ENCODE measurements around the gene KRTAP4-6. TPM values are rescaled to one million over a fixed set of nuclear protein-coding genes. Genes with fewer than 3 reads are reported as not detected.
"Not testable (repeated sequence)": the region's sequence is repeated elsewhere in the genome, so short reads cannot be mapped to it uniquely, and the experiment has no call there.

The KRTAP4-6 gene
- polyA plus RNA-seq, 3 donors, result not detected

- H3K27ac ChIP-seq (ENCODE audit: low read depth, low read length), result no peak within 1 kb of the TSS
- 56 to 66% (median 62%) methylated on average over 2 of the region's 2 CpGs for WGBS, 3 donors
These were observed 9.3 kb upstream of the KRTAP4-6 start, which contains the start of gene KRTAP4-5 for GRCh38 chr17:41149652-41149985. TSS of gene KRTAP4-5 (minus strand) at chr17:41149825. CDS start at chr17:41149767, 58 bp downstream.

DNA sequence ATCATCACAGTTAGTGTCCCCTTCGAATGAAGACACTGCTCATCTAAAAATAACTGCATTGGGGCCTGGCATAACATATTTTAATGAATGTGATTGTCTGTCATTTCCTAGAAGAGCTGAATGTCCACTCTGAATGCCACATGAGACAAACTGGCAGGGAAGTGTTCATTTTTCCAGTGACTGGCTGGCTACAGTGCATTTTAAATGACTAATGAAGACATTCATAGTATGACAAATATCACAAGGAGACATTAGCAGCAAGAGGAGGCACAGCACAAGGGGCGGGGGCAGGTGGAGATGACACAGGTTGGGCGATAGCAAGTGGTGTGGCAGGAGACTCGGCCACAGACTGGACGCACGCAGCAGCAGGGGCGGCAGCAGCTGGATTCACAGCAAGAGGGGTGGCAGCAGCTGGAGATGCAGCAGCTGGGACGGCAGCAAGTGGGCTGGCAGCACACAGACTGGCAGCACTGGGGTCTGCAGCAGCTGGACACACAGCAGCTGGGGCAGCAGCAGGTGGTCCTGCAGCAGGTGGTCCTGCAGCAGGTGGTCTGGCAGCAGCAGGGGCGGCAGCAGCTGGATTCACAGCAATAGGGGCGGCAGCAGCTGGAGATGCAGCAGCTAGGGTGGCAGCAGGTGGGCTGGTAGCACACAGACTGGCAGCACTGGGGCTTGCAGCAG lies 8.8 kb upstream of the KRTAP4-6 start:
- H3K27ac ChIP-seq (ENCODE audit: low read depth, low read length), result not testable (repeated sequence)
- 62 to 80% (median 78%) methylated on average over 10 of the region's 10 CpGs for WGBS, 3 donors

DNA sequence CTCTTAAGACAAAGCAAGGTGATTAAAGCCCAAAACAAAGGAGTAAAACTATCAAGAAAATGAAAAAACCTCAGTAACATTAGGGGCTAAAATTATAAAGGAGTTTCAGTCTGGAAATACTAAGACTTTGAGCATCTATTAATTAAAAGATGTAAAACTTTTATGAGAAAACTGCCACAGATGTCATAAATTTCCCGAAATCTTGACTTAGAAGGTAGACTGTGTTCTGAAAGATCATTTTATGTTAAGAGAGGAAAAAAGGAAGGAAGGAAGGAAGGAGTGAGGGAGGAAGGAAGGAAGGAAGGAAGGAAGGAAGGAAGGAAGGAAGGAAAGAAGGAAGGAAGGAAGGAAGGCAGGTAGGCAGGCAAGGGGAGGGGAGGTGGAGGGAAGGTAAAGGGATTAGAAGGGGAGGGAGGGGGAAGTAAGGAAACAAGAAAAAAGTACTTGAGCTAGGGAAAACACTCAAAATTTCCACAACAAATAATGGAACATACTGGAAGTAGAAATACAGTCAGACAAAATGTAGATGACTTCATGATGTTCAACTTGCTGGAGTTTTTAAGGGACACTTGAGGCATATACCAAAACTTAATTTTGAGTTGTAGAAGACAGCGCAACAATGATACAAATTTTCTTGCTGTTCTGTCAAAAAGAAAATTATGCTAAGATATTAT lies 7.3 kb upstream of the KRTAP4-6 start:
- WGBS, 3 donors, result 85 to 94% (median 93%) methylated on average over 2 of the region's 2 CpGs

GRCh38 chr17:41145261-41145660 lies 4.9 kb upstream of the KRTAP4-6 start:
- H3K27ac ChIP-seq (ENCODE audit: low read depth, low read length), result no peak overlapping the region
- WGBS, 3 donors, result 76 to 90% (median 86%) methylated on average over 2 of the region's 2 CpGs

More for the DNA sequence above, 7.3 kb upstream of the KRTAP4-6 start:
- H3K27ac ChIP-seq (ENCODE audit: low read depth, low read length), result no peak overlapping the region

GRCh38 chr17:41144846-41145245 lies 4.5 kb upstream of the KRTAP4-6 start:
- H3K27ac ChIP-seq (ENCODE audit: low read depth, low read length), result no peak overlapping the region
- WGBS, 3 donors, result 80 to 86% (median 85%) methylated on average over 1 of the region's 1 CpG

DNA sequence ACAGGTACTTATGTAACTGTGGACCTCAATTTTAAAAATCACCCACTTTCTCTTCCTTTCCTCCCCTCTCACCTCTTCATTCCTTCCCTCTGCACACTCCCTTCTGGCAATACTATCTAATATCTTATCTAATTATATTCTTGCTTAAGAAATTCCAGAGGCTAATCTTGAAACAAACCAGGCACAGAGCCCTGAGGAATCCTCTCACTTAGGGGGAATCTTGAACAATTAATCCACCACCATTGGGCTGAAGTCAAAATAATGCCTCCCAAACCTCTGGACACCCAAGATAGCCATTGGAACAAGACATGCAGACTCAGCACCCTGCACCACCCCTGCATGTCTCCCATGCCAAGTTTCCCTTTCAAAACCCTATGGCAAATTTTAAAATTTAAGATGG lies 1.0 kb upstream of the KRTAP4-6 start:
- no peak overlapping the region for H3K27ac ChIP-seq (ENCODE audit: low read depth, low read length)

DNA sequence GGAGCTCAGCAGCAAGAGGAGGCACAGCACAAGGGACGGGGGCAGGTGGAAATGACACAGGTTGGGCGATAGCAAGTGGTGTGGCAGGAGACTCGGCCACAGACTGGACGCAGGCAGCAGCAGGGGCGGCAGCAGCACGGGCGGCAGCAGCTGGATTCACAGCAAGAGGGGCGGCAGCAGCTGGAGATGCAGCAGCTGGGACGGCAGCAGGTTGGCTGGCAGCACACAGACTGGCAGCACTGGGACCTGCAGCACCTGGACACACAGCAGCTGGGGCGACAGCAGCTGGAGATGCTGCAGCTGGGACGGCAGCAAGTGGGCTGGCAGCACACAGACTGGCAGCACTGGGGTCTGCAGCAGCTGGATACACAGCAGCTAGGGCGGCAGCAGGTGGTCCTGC lies 479 bp downstream of the KRTAP4-6 start:
- 87 to 92% (median 89%) methylated on average over 12 of the region's 12 CpGs for WGBS, 3 donors
- H3K27ac ChIP-seq (ENCODE audit: low read depth, low read length), result not testable (repeated sequence)

- no peak overlapping the region for H3K27ac ChIP-seq (ENCODE audit: low read depth, low read length)
- 52 to 59% (median 56%) methylated on average over 2 of the region's 2 CpGs for WGBS, 3 donors
These were observed 6.2 kb downstream of the KRTAP4-6 start for GRCh38 chr17:41133880-41134735.

GRCh38 chr17:41131979-41132378 lies 8.4 kb downstream of the KRTAP4-6 start:
- no peak overlapping the region for H3K27ac ChIP-seq (ENCODE audit: low read depth, low read length)
- WGBS, 3 donors, result 84 to 87% (median 86%) methylated on average over 3 of the region's 3 CpGs

- WGBS, 3 donors, result 45 to 74% (median 69%) methylated on average over 1 of the region's 1 CpG
- no peak overlapping the region for H3K27ac ChIP-seq (ENCODE audit: low read depth, low read length)
These were observed 13.0 kb downstream of the KRTAP4-6 start for GRCh38 chr17:41127371-41127770.

DNA sequence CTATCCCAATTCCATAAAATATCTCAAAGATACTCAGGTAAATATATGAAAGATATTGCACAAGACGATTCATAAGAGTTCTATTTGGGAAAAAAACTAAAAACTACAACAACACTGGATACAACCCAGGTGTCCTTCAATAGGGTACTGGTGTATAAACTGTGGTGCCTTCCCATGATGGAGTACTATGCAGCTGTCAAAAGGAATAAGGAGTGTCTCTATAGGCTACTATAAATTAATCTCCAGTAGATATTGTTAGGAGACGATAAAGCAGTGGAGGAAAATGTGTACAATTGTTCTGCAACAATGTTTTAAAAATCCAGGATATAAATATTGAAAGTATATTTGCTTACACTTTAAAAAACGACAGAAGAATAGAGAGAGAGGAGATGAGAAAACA lies 13.9 kb downstream of the KRTAP4-6 start:
- 72 to 91% (median 89%) methylated on average over 3 of the region's 3 CpGs for WGBS, 3 donors

GRCh38 chr17:41125064-41125463 lies 15.3 kb downstream of the KRTAP4-6 start:
- 69 to 96% (median 88%) methylated on average over 2 of the region's 2 CpGs for WGBS, 3 donors
- H3K27ac ChIP-seq (ENCODE audit: low read depth, low read length), result no peak overlapping the region

More for the DNA sequence above, 13.9 kb downstream of the KRTAP4-6 start:
- H3K27ac ChIP-seq (ENCODE audit: low read depth, low read length), result no peak overlapping the region

DNA sequence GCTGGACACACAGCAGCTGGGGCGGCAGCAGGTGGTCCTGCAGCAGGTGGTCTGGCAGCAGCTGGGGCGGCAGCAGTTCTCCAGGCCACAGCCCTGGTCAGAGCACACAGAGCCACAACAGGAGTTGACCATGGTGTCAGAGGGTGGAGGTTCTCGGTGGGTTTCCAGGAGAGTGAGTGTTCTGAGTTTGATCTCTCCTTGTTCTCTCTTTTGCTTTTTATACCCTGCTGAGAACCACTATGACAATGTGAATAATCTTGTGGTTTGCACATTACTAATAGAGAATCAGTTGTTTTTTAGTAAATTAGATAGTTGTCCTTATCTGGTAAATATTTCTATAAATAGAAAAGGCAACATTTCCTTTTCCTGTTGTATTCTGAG lies 16.4 kb downstream of the KRTAP4-6 start, which contains the start of gene KRTAP4-12:
TSS of gene KRTAP4-12 (minus strand) at position 192 of the 381 bp plus-strand sequence. CDS start at position 132, 60 bp downstream.
- not testable (repeated sequence) for H3K27ac ChIP-seq (ENCODE audit: low read depth, low read length)
- 63 to 82% (median 75%) methylated on average over 3 of the region's 3 CpGs for WGBS, 3 donors

- 63 to 82% (median 80%) methylated on average over 8 to 12 of the region's 12 CpGs for WGBS, 3 donors
- H3K27ac ChIP-seq (ENCODE audit: low read depth, low read length), result not testable (repeated sequence)
These were observed 16.9 kb downstream of the KRTAP4-6 start for GRCh38 chr17:41123292-41123990.

GRCh38 chr17:41121742-41122141 lies 18.6 kb downstream of the KRTAP4-6 start:
- H3K27ac ChIP-seq (ENCODE audit: low read depth, low read length), result no peak overlapping the region
- 75 to 95% (median 85%) methylated on average over 2 of the region's 2 CpGs for WGBS, 3 donors

- WGBS, 3 donors, result 41 to 54% (median 41%) methylated on average over 11 of the region's 11 CpGs
- H3K27ac ChIP-seq (ENCODE audit: low read depth, low read length), result not testable (repeated sequence)
These were observed 20.4 kb downstream of the KRTAP4-6 start for GRCh38 chr17:41119696-41120690.

GRCh38 chr17:41118721-41119120 lies 21.6 kb downstream of the KRTAP4-6 start:
- WGBS, 3 donors, result 84 to 91% (median 88%) methylated on average over 4 of the region's 4 CpGs
- no peak overlapping the region for H3K27ac ChIP-seq (ENCODE audit: low read depth, low read length)

Data from adipose tissue (tissue), 3 donors.